GM12891 (cell line): ENCODE data around the gene S100B.

Experiments
- PAX5 ChIP-seq: IDR thresholded peaks from 2 replicates; pipeline ENCODE4 v1.6.1; 2011; ENCODE audit warnings: low read length, moderate library complexity, mild to moderate bottlenecking; ENCODE audit not compliant: insufficient read depth, severe bottlenecking
- POLR2A ChIP-seq: IDR thresholded peaks from 2 replicates; pipeline ENCODE4 v1.6.1; 2011; ENCODE audit warnings: low read depth, low read length, control low read depth
- POLR2AphosphoS5 ChIP-seq: IDR thresholded peaks from 2 replicates; pipeline ENCODE4 v1.6.1; 2011; ENCODE audit warnings: low read depth, low read length, control low read depth
- POU2F2 ChIP-seq: IDR thresholded peaks from 2 replicates; pipeline ENCODE4 v1.6.1; 2011; ENCODE audit warnings: low read depth, mild to moderate bottlenecking, control low read depth, low read length, moderate library complexity
- SPI1 ChIP-seq: IDR thresholded peaks from 2 replicates; pipeline ENCODE4 v1.6.1; 2011; ENCODE audit warnings: low read depth, low read length, control low read depth
- TAF1 ChIP-seq: IDR thresholded peaks from 2 replicates; pipeline ENCODE4 v1.6.1; 2011; ENCODE audit warnings: low read depth, low read length, control low read depth

DNA sequence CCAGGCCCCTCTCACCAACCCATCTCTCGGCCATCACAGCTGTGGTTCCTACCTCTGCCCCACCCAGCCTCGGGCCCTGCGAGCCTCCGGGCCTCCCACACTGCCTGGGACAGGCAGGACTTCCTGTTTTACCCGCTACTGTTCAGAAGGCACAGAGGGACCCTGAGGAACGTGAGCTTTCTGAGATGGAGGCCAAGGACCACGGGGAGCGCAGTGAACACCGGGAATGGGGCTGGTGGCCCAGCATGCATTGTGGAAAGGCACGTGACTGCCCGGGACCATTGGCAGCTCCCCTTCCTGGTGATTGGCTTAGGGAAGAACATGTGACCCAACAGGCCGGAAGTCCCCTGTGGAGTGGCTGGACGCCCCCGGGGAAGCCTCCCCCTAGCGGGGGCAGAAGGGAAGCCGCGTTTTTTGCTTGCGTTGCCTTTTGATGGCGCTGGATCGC lies 7.0 kb downstream of the S100B start:
- TF ChIP-seq POLR2AphosphoS5 (no peak), POLR2A (no peak), SPI1 (no peak), PAX5 (no peak), TAF1 (no peak), POU2F2 (no peak)
